CD4-positive, alpha-beta T cell (primary cell): Measurements from ENCODE around the gene RDH5. TPM values are rescaled to one million over a fixed set of nuclear protein-coding genes. Genes with fewer than 3 reads are reported as not detected.

ENCODE experiments used
- ATAC-seq: fragments of 200-7000 bp; cut with Tn5 transposase; one replicate; pipeline ENCODE4 v1.10.0; 2022; ENCODE audit warnings: mild to moderate bottlenecking; ENCODE audit not compliant: poor library complexity
- CTCF ChIA-PET: fragments of 350-600 bp; sonication (Branson Sonifier 250); formaldehyde crosslinking; loops from one replicate; lab custom pipeline; 2021; ENCODE audit warnings: antibody characterized with exemption, inconsistent platforms; lab: Charles Lee
- POLR2A ChIA-PET: fragments of 350-600 bp; sonication (Branson Sonifier 250); formaldehyde crosslinking; loops from one replicate; lab custom pipeline; 2021; ENCODE audit warnings: antibody characterized with exemption, inconsistent platforms; lab: Charles Lee
- DNase-seq, 14 experiments: peaks; one replicate each; pipeline ENCODE4 v3.0.0-alpha.2; 2013 to 2020; ENCODE audit warnings: mixed read lengths in 2 of 14
- H3K27ac ChIP-seq, 2 donors: one replicate each; pipeline versions ENCODE4 v1.5.1 to v1.7.0; 2013; ENCODE audit warnings: low read length in 2 of 2, low read depth in 1 of 2, mild to moderate bottlenecking in 1 of 2
- H3K27me3 ChIP-seq, 2 experiments: 1 replicate in 1 of 2; 2 replicates in 1 of 2; pipeline versions ENCODE4 v1.6.1 to v1.7.0; 2013; ENCODE audit warnings: low read length in 2 of 2, control low read depth in 1 of 2, mild to moderate bottlenecking in 1 of 2, moderate library complexity in 1 of 2; ENCODE audit not compliant: insufficient read depth in 2 of 2, control insufficient read depth in 1 of 2
- H3K36me3 ChIP-seq: one replicate; pipeline ENCODE4 v1.6.1; 2013; ENCODE audit warnings: low read length, control low read depth; ENCODE audit not compliant: insufficient read depth
- H3K4me1 ChIP-seq: one replicate; pipeline ENCODE4 v1.6.1; 2013; ENCODE audit warnings: low read length, control low read depth; ENCODE audit not compliant: insufficient read depth
- H3K4me3 ChIP-seq: one replicate; pipeline ENCODE4 v1.5.1; 2013; ENCODE audit warnings: mild to moderate bottlenecking, low read length, moderate library complexity
- H3K9me3 ChIP-seq, 2 experiments: 1 replicate in 1 of 2; 2 replicates in 1 of 2; pipeline versions ENCODE4 v1.6.1 to v1.7.0; 2013; ENCODE audit warnings: low read length in 2 of 2, mild to moderate bottlenecking in 2 of 2, control low read depth in 1 of 2, moderate library complexity in 1 of 2; ENCODE audit not compliant: control insufficient read depth in 1 of 2, insufficient read depth in 1 of 2
- H3K27ac Mint-ChIP-seq: one replicate; pipeline ENCODE4 v1.8.0; 2020; ENCODE audit warnings: mixed read lengths
- H3K27me3 Mint-ChIP-seq: one replicate; pipeline ENCODE4 v1.8.0; 2021; ENCODE audit warnings: mixed read lengths
- H3K36me3 Mint-ChIP-seq: one replicate; pipeline ENCODE4 v1.8.0; 2021; ENCODE audit warnings: low read depth, mixed read lengths
- H3K4me1 Mint-ChIP-seq: one replicate; pipeline ENCODE4 v1.8.0; 2021; ENCODE audit warnings: low read depth, mixed read lengths
- H3K4me3 Mint-ChIP-seq: one replicate; pipeline ENCODE4 v1.8.0; 2020; ENCODE audit warnings: mild to moderate bottlenecking, mixed read lengths
- H3K9me3 Mint-ChIP-seq: one replicate; pipeline ENCODE4 v1.8.0; 2020; ENCODE audit warnings: mixed read lengths
- intact Hi-C, 2 experiments: fragments of 100-400 bp; cut with DNase I in 1 of 2; cut with micrococcal nuclease in 1 of 2; formaldehyde crosslinking; loops; one replicate each; pipeline versions ENCODE4 v1.15.1 to v1.9.0; 2023 to 2025; cut with DNase I, micrococcal nuclease
- total RNA-seq, 174 experiments: library from RNA in 2 of 174; stranded (reverse) in 2 of 174; gene quantifications; one replicate each; pipeline ENCODE4 v1.2.3 and lab custom pipeline; 2021 to 2026
- TF ChIP-seq, protein P1 (sequence below): fragments of 200-600 bp; IDR thresholded peaks from one replicate; pipeline ENCODE4 v1.8.0; 2022; ENCODE audit warnings: antibody characterized with exemption, mild to moderate bottlenecking

The RDH5 gene
- total RNA-seq, 2 experiments from 2014 or later = 8.8 TPM

DNA sequence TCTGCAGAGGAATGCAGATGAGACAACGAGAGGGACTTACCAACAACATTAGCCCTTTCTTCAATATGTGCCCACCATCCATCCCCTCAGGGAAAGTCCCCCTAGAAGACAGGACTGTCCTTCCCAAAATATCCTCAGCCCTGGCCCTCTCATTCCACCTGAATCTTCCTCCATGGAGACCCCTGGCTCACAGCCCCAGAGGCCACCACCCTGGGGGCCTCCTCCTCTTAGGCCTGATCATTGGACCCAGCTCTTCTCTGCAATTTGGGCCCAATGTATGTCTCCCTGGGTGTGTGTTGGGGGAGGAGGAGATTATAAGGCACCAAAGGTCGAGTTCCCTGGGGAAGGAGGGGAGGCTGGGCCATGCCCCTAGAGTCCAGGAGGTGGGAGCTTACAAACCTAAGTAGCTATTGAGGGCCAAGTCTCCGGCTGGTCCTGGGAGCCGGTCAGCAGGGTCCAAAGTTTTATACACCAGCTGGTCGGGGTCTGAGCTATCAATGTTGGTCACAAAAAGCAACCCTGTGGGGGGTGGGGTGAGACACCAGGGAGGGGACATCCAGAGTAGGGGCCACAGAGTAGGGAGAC lies 20.6 kb upstream of the RDH5 start:
- Mint-ChIP-seq H3K27me3 (no peaks in the 10 kb centered on the region), H3K27ac (no peak overlapping the region), H3K4me3 (no peak overlapping the region), H3K36me3 (no peaks in the 10 kb centered on the region), H3K4me1 (no peaks in the 10 kb centered on the region), H3K9me3 (no peaks in the 10 kb centered on the region)
- TF ChIP-seq, protein P1, sequence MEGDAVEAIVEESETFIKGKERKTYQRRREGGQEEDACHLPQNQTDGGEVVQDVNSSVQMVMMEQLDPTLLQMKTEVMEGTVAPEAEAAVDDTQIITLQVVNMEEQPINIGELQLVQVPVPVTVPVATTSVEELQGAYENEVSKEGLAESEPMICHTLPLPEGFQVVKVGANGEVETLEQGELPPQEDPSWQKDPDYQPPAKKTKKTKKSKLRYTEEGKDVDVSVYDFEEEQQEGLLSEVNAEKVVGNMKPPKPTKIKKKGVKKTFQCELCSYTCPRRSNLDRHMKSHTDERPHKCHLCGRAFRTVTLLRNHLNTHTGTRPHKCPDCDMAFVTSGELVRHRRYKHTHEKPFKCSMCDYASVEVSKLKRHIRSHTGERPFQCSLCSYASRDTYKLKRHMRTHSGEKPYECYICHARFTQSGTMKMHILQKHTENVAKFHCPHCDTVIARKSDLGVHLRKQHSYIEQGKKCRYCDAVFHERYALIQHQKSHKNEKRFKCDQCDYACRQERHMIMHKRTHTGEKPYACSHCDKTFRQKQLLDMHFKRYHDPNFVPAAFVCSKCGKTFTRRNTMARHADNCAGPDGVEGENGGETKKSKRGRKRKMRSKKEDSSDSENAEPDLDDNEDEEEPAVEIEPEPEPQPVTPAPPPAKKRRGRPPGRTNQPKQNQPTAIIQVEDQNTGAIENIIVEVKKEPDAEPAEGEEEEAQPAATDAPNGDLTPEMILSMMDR = no peak
- intact Hi-C loops = no loop called here
- CTCF ChIA-PET = no interaction called here
- Histone ChIP-seq H3K27me3 (peaks cover 0 to 3% of the 10 kb centered on the region in 2 experiments), H3K36me3 (no peaks in the 10 kb centered on the region), H3K4me1 (no peaks in the 10 kb centered on the region), H3K4me3 (no peak overlapping the region), H3K9me3 (no peaks in the 10 kb centered on the region), H3K27ac (no peak overlapping the region)
- POLR2A ChIA-PET = no interaction called here
- ATAC-seq = no peak
- DNase-seq = no peak

- no peaks in the 10 kb centered on the region for H3K4me1 ChIP-seq
- H3K4me3 ChIP-seq = no peak overlapping the region
- Mint-ChIP-seq H3K9me3 (no peaks in the 10 kb centered on the region), H3K4me3 (no peak overlapping the region), H3K27me3 (peaks cover under 1% of the 10 kb centered on the region), H3K36me3 (no peaks in the 10 kb centered on the region), H3K27ac (no peak overlapping the region), H3K4me1 (no peaks in the 10 kb centered on the region)
- H3K27ac ChIP-seq = no peak overlapping the region
- ChIA-PET POLR2A (no interaction called here), CTCF (no interaction called here)
- TF ChIP-seq, protein P1 = no peak
- no peak for DNase-seq
- no peaks in the 10 kb centered on the region for H3K36me3 ChIP-seq
- intact Hi-C loops = no loop called here
- H3K9me3 ChIP-seq = no peaks in the 10 kb centered on the region
- H3K27me3 ChIP-seq = peaks cover 0 to 3% of the 10 kb centered on the region in 2 experiments
- ATAC-seq = no peak
These were observed 19.8 kb upstream of the RDH5 start for GRCh38 chr12:55700255-55701018.

DNA sequence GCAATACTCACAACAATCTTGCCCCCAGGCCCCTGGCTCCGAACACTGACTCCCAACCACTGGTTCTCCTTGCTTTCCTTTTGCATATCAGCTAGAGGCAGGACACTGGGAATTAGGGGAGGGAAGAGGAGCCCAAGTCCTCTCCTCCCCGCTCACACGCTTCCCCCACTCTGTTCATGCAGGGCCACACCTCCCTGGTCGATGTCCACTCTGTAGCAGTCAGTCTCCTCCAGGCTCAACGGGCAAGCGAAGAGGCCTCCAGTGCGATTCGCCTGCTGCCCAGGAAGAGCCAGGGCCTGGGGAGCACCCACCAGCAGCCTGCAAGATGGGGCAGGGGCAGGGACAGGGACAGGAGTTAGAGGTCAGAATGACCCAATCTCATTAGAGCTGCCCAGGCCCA lies 17.3 kb upstream of the RDH5 start:
- DNase-seq (no peak), ATAC-seq (no peak)
- Histone ChIP-seq H3K9me3 (no peaks in the 10 kb centered on the region), H3K4me3 (no peak overlapping the region), H3K36me3 (no peaks in the 10 kb centered on the region), H3K27me3 (peaks cover 7 to 10% of the 10 kb centered on the region in 2 experiments), H3K4me1 (peaks cover 8% of the 10 kb centered on the region), H3K27ac (no peak overlapping the region)
- ChIA-PET POLR2A (no interaction called here), CTCF (no interaction called here)
- peaks cover 7% of the 10 kb centered on the region for H3K4me1 Mint-ChIP-seq
- TF ChIP-seq, protein P1 = no peak
- H3K27me3 Mint-ChIP-seq = peaks cover 20% of the 10 kb centered on the region
- intact Hi-C loops = no loop called here
- H3K36me3 Mint-ChIP-seq = no peaks in the 10 kb centered on the region
- H3K4me3 Mint-ChIP-seq = no peak overlapping the region
- no peak overlapping the region for H3K27ac Mint-ChIP-seq
- H3K9me3 Mint-ChIP-seq = no peaks in the 10 kb centered on the region
